GM19328 (cell line): ENCODE measurements around the gene UNC13C.

Source experiments
- ATAC-seq: cut with Tn5 transposase; IDR thresholded peaks from one replicate; pipeline ENCODE4 v1.9.1; 2021; ENCODE audit warnings: mild to moderate bottlenecking, moderate library complexity; ENCODE audit not compliant: unreplicated experiment

UNC13C gene

GRCh38 chr15:54017959-54018358 is 39.7 kb downstream of the UNC13C start:
- ATAC-seq: no peak

- no peak for ATAC-seq
These were observed 48.0 kb downstream of the UNC13C start for GRCh38 chr15:54026258-54026657.

GRCh38 chr15:54026891-54027290 is 48.6 kb downstream of the UNC13C start:
- no peak for ATAC-seq

GRCh38 chr15:54029081-54029480 is 50.8 kb downstream of the UNC13C start:
- ATAC-seq: no peak

- no peak for ATAC-seq
These were observed 53.8 kb downstream of the UNC13C start for GRCh38 chr15:54032066-54032465.

GRCh38 chr15:54033356-54033860 is 55.2 kb downstream of the UNC13C start:
- ATAC-seq: no peak

- ATAC-seq: no peak
These were observed 55.7 kb downstream of the UNC13C start for GRCh38 chr15:54033869-54034458.

GRCh38 chr15:54035616-54036015 is 57.4 kb downstream of the UNC13C start:
- no peak for ATAC-seq

- no peak for ATAC-seq
These were observed 67.2 kb downstream of the UNC13C start for GRCh38 chr15:54045397-54045796.

- ATAC-seq: no peak
These were observed 67.9 kb downstream of the UNC13C start for GRCh38 chr15:54046093-54046492.

- ATAC-seq: no peak
These were observed 86.1 kb downstream of the UNC13C start for GRCh38 chr15:54064365-54064764.

- no peak for ATAC-seq
These were observed 88.2 kb downstream of the UNC13C start for GRCh38 chr15:54066403-54066802.

- no peak for ATAC-seq
These were observed 104.7 kb downstream of the UNC13C start for GRCh38 chr15:54082836-54083492.

- no peak for ATAC-seq
These were observed 105.3 kb downstream of the UNC13C start for GRCh38 chr15:54083501-54083900.

GRCh38 chr15:54083991-54084390 is 105.8 kb downstream of the UNC13C start:
- ATAC-seq: no peak

- ATAC-seq: no peak
These were observed 110.6 kb downstream of the UNC13C start for GRCh38 chr15:54088837-54089236.

- no peak for ATAC-seq
These were observed 111.5 kb downstream of the UNC13C start for GRCh38 chr15:54089776-54090175.

- ATAC-seq: no peak
These were observed 113.4 kb downstream of the UNC13C start for GRCh38 chr15:54091651-54092050.

- ATAC-seq: no peak
These were observed 116.4 kb downstream of the UNC13C start for GRCh38 chr15:54094661-54095060.

GRCh38 chr15:54097019-54097418 is 118.8 kb downstream of the UNC13C start:
- ATAC-seq: no peak

- ATAC-seq: no peak
These were observed 120.8 kb downstream of the UNC13C start for GRCh38 chr15:54099010-54099409.

GRCh38 chr15:54101664-54102270 is 123.5 kb downstream of the UNC13C start:
- ATAC-seq: no peak
